Measurements from ENCODE around the gene EMILIN1.
"Not testable (repeated sequence)": the region's sequence is repeated elsewhere in the genome, so short reads cannot be mapped to it uniquely, and the experiment has no call there.

The EMILIN1 gene

DNA sequence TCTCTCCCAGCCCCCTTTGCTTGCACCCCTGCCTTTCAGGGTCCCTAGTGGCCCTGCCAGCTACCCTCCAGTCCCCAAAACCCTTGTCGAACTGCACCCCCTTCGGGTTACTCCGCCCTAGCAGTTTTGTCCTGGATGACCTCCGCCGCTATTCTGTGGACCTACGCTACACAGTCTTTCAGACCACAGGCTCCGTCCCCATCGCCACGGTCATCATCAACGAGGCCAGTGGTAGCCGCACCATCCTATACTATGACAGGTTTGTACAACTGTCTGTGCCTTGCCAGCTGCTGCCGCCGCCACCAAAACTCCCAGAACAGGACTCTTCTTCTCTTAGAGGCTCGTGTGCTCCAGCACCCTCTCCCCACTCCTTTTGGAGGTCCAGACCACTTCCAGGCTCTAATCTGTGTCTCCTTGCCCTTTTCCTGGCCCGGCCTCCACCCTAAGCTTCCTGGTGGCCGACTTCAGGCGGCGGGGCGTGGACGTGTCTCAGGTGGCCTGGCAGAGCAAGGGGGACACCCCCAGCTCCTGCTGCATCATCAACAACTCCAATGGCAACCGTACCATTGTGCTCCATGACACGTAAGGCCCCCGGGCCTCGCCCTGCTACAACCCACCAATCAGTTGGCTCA is 16.1 kb downstream of the EMILIN1 start:
- DNase-seq (ENCODE audit: low read depth in 2 of 2) = no peak

- no peak for DNase-seq (ENCODE audit: low read depth in 2 of 2)
Measured at GRCh38 chr2:27095427-27095744, 17.0 kb downstream of the EMILIN1 start.

- DNase-seq (ENCODE audit: low read depth in 2 of 2) = no peak
Measured at GRCh38 chr2:27095745-27096651, 17.6 kb downstream of the EMILIN1 start.

GRCh38 chr2:27096748-27097297 is 18.4 kb downstream of the EMILIN1 start:
- DNase-seq (ENCODE audit: low read depth in 2 of 2) = no peak

DNA sequence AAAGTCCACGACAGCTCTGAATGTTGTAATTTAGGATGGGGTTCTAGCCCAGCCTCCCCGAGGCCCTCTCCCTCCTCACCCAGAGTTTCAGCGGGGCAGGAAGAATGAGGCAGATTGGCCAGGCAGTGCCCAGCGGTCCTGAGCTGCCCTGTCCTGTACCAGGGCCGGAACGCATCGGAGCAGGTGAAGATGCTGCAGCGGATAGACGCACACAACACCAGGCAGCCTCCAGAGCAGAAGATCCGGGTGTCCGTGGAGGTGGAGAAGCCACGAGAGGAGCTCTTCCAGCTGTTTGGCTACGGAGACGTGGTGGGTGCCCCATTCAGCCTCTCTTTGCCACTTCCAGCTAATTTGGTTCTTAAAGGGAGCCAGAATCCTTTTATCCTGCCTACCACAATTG is 18.9 kb downstream of the EMILIN1 start:
- DNase-seq (ENCODE audit: low read depth in 2 of 2) = no peak

- no peak for DNase-seq (ENCODE audit: low read depth in 2 of 2)
Measured at GRCh38 chr2:27099334-27099955, 21.0 kb downstream of the EMILIN1 start.

- DNase-seq (ENCODE audit: low read depth in 2 of 2) = no peak
Measured at GRCh38 chr2:27100036-27100435, 21.6 kb downstream of the EMILIN1 start.

GRCh38 chr2:27102329-27102728 is 23.9 kb downstream of the EMILIN1 start:
- no peak for DNase-seq (ENCODE audit: low read depth in 2 of 2)

DNA sequence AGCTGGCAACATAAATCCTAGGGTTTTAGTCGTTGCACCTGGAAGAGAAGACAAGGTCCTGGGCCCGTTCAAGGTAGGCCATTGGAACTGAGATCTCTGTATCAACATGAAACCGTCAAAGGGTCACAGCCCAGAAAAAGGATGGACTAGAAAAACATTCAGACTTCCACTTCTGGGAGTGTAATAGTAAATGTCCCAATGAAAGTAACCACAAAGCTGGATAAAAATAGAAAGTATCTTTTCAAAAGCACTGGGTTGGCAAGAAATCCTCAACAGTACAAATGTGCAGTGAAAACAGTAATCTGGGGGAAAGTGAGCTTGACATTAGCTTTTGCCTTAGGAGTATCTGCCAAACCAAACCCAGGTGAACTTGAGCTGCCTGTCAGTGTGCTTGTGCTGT is 27.6 kb downstream of the EMILIN1 start:
- DNase-seq (ENCODE audit: low read depth in 2 of 2) = no peak

GRCh38 chr2:27108221-27108620 is 29.8 kb downstream of the EMILIN1 start:
- DNase-seq (ENCODE audit: low read depth in 2 of 2) = no peak

GRCh38 chr2:27109083-27109482 is 30.7 kb downstream of the EMILIN1 start:
- no peak for DNase-seq (ENCODE audit: low read depth in 2 of 2)

DNA sequence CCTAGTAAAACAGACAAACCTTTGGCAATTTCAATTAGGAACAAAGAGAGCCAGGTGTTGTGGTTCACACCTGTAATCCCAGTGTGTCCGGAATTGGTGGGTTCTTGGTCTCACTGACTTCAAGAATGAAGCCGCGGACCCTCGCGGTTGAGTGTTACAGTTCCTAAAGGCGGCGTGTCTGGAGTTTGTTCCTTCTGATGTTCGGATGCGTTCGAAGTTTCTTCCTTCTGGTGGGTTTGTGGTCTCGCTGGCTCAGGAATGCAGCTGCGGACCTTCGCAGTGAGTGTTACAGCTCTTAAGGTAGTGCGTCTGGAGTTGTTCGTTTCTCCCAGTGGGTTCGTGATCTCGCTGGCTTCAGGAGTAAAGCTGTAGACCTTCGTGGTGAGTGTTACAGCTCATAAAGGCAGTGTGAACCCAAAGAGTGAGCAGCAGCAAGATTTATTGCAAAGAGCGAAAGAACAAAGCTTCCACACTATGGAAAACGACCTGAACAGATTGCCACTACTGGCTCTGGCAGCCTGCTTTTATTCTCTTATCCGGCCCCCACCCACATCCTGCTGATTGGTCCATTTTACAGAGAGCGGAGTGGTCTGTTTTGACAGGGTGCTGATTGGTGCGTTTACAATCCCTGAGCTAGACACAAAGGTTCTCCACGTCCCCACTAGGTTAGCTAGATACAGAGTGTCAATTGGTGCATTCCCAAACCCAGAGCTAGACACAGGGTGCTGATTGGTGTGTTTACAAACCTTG is 32.4 kb downstream of the EMILIN1 start:
- DNase-seq (ENCODE audit: low read depth in 2 of 2) = not testable (repeated sequence)

DNA sequence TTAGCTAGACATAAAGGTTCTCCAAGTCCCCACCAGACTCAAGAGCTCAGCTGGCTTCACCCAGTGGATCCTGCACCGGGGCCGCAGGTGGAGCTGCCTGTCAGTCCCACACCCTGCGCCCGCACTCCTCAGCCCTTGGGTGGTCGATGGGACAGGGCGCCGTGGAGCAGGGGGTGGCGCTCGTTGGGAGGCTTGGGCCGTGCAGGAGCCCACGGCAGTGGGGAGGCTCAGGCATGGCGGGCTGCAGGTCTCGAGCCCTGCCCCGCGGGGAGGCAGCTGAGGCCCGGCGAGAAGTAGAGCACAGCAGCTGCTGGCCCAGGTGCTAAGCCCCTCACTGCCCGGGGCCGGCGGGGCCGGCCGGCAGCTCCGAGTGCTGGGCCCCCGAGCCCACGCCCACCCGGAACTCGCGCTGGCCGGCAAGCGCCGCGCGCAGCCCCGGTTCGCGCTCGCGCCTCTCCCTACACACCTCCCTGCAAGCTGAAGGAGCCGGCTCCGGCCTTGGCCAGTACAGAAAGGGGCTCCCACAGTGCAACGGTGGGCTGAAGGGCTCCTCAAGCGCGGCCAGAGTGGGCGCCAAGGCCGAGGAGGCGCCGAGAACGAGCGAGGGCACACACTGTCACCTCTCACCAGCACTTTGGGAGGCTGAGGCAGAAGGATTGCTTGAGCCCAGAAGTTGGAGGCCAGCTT is 33.1 kb downstream of the EMILIN1 start:
- DNase-seq (ENCODE audit: low read depth in 2 of 2) = not testable (repeated sequence)

- no peak for DNase-seq (ENCODE audit: low read depth in 2 of 2)
Measured at GRCh38 chr2:27115519-27115918, 37.1 kb downstream of the EMILIN1 start.

DNA sequence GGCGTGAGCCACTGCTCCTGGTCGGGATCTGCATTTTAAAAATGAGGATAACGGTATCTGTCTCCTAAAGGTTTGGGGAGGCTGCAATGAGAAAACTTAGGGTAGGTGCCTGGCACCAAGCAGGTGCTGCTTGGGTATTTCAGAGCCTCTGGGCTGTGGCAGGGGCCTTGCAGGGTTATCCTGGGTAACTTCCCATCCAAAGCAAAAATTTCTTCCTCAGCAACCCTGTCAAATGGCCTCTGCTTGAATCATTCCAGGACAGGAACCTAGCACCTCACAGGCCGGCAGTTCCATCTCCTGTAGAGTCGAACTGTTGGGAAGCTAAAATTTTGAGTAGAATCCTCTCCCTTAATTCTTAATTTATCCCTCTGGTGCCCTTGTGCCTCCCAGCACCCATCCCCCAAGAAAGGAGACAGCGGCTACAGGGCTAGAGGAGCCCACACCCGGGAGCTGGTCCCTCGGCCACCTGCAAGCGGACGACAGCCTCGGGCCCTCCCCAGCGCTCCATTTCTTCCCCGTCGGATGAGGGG is 39.6 kb downstream of the EMILIN1 start:
- no peak for DNase-seq (ENCODE audit: low read depth in 2 of 2)

GRCh38 chr2:27118525-27119329 is 40.3 kb downstream of the EMILIN1 start, which contains the start of gene CGREF1:
Gene CGREF1 (minus strand): TSS chr2:27119128. CDS start chr2:27104366, 14,762 bp downstream.
- DNase-seq (ENCODE audit: low read depth in 2 of 2) = no peak

DNA sequence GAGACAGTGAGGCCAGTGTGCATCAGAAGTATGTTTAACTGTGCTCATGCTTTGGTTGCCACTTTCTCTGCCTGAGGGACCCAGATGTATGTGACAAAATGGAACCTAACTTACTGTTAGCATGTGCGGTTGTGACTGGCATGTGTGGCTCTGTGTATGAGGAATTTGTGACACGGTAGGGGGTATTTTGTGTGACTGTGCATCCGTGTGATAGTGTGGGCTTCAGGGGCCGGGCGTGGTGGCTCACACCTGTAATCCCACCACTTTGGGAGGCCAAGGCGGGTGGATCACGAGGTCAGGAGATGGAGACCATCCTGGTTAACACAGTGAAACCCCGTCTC is 40.9 kb downstream of the EMILIN1 start:
- not testable (repeated sequence) for DNase-seq (ENCODE audit: low read depth in 2 of 2)

- DNase-seq (ENCODE audit: low read depth in 2 of 2) = no peak
Measured at GRCh38 chr2:27121906-27122305, 43.5 kb downstream of the EMILIN1 start.

GRCh38 chr2:27122791-27123190 is 44.4 kb downstream of the EMILIN1 start:
- no peak for DNase-seq (ENCODE audit: low read depth in 2 of 2)
